GM12892 (cell line): ENCODE measurements around the gene PMM1.

Experiments
- POLR2A ChIP-seq: IDR thresholded peaks from 2 replicates; pipeline ENCODE4 v1.6.1; 2011; ENCODE audit warnings: low read depth, low read length, control low read depth
- POLR2AphosphoS5 ChIP-seq: IDR thresholded peaks from 2 replicates; pipeline ENCODE4 v1.6.1; 2011; ENCODE audit warnings: low read depth, low read length, control low read depth
- TAF1 ChIP-seq: IDR thresholded peaks from 2 replicates; pipeline ENCODE4 v1.6.1; 2011; ENCODE audit warnings: low read depth, mild to moderate bottlenecking, control low read depth, low read length, borderline replicate concordance

DNA sequence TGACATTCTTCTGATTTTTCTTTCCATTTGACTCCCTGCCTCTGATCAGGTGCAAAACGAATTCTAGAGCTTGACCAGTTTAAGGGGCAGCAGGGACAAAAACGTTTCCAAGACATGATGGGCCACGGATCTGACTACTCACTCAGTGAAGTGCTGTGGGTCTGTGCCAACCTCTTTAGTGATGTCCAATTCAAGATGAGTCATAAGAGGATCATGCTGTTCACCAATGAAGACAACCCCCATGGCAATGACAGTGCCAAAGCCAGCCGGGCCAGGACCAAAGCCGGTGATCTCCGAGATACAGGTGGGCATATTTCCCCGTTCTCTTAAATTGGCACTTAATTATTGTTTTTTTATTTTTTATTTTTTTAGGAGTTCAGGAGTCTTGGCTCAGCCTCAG, 46.8 kb upstream of the PMM1 start:
- TF ChIP-seq POLR2A = no peak
- no peak for TF ChIP-seq POLR2AphosphoS5
- no peak for TF ChIP-seq TAF1
